ENCODE results near the gene VPS26C. TPM values are rescaled to one million over a fixed set of nuclear protein-coding genes. Genes with fewer than 3 reads are reported as not detected.

Gene VPS26C
- total and polyA plus RNA-seq, 10 of the 15 experiments (the other 5 are each of a cell fraction or from before 2014, with no cell fraction given): 32.5 to 65.1 (median 48.0) TPM

- SMC1A ChIA-PET (ENCODE audit: uncharacterized antibody, unreplicated experiment): no interaction called here
- Histone ChIP-seq H2AFZ (ENCODE audit: control insufficient read depth, low read depth, low read length) (no peak overlapping the region), H3K9me3 (replicated peaks; ENCODE audit: control insufficient read depth, insufficient read depth, low read length) (no peaks in the 10 kb centered on the region), H3K27me3 (replicated peaks in 1 of 2; ENCODE audit: control insufficient read depth in 2 of 2, insufficient read depth in 2 of 2, low read length in 1 of 2) (no peaks in the 10 kb centered on the region), H3K4me1 (ENCODE audit: control insufficient read depth, insufficient read depth, low read length) (no peaks in the 10 kb centered on the region; the same call in 1 of the 2 replicates), H3K27ac (ENCODE audit: control insufficient read depth, insufficient read depth) (no peak overlapping the region), H3K79me2 (ENCODE audit: control insufficient read depth, insufficient read depth, low read length) (no peaks in the 10 kb centered on the region), H3K36me3 (ENCODE audit: control insufficient read depth in 2 of 2, insufficient read depth in 2 of 2, low read length in 1 of 2) (no peaks in the 10 kb centered on the region), H4K20me1 (ENCODE audit: control insufficient read depth, insufficient read depth) (no peaks in the 10 kb centered on the region), H3K4me3 (no peak overlapping the region), H3K9ac (ENCODE audit: control insufficient read depth, insufficient read depth, low read length) (no peak overlapping the region), H3K4me2 (ENCODE audit: control insufficient read depth, insufficient read depth) (no peak overlapping the region)
- TF ChIP-seq CEBPB (IDR thresholded peaks at IDR 0.05; ENCODE audit: borderline replicate concordance in 1 of 2, low read depth in 2 of 2, low read length in 2 of 2) (no peak), CREB1 (IDR thresholded peaks at IDR 0.05; ENCODE audit: low read depth) (no peak), IRF3 (IDR thresholded peaks at IDR 0.05) (no peak), DPF2 (IDR thresholded peaks at IDR 0.05) (no peak), JUND (IDR thresholded peaks at IDR 0.05; ENCODE audit: low read depth, low read length) (no peak)
- TF ChIP-seq, protein P1, sequence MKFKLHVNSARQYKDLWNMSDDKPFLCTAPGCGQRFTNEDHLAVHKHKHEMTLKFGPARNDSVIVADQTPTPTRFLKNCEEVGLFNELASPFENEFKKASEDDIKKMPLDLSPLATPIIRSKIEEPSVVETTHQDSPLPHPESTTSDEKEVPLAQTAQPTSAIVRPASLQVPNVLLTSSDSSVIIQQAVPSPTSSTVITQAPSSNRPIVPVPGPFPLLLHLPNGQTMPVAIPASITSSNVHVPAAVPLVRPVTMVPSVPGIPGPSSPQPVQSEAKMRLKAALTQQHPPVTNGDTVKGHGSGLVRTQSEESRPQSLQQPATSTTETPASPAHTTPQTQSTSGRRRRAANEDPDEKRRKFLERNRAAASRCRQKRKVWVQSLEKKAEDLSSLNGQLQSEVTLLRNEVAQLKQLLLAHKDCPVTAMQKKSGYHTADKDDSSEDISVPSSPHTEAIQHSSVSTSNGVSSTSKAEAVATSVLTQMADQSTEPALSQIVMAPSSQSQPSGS (IDR thresholded peaks at IDR 0.05; ENCODE audit: low read length): no peak
- in situ Hi-C loops (cut with MboI) (no loop called here), intact Hi-C loops (cut with micrococcal nuclease; ENCODE audit: unreplicated experiment) (no loop called here)
- no peak for DNase-seq (ENCODE audit: low read depth, low spot score)
- ATAC-seq: no peak
- no TSS peak for BruUV-seq (replicated peaks)
- 46% methylated on average over 5 of the region's 5 CpGs for WGBS (ENCODE audit: insufficient coverage, insufficient replicate concordance, low lambda C conversion rate, missing lambda C conversion rate)
- RAD21 ChIA-PET (ENCODE audit: unreplicated experiment): no interaction called here
- POLR2A ChIA-PET: no interaction called here
- CTCF ChIA-PET: interaction anchor here (0.6 kb wide), 1 partner anchor 8 kb away, joined by 3 read pairs; no protein-coding TSS in a partner anchor
- no peak for FAIRE-seq
These were observed 27.5 kb upstream of the VPS26C start for GRCh38 chr21:37294679-37295078.
